ENCODE results near the gene SUFU. TPM values are rescaled to one million over a fixed set of nuclear protein-coding genes. Genes with fewer than 3 reads are reported as not detected.
A peak's percentile ranks its signal among the peaks of the same experiment; 100 is the strongest.

SUFU gene
- total and polyA plus RNA-seq, 2 of the 13 experiments (the other 11 are each of a cell fraction or from before 2014, with no cell fraction given), result 2.9 to 5.5 TPM

GRCh38 chr10:102460836-102461186 is 43.0 kb upstream of the SUFU start:
- Histone ChIP-seq H3K27me3 (ENCODE audit: control insufficient read depth in 1 of 2, insufficient read depth in 2 of 2, low read length in 2 of 2) (no peaks in the 10 kb centered on the region), H3K36me3 (replicated peaks in 1 of 2; ENCODE audit: control insufficient read depth in 1 of 2, insufficient read depth in 2 of 2, low read length in 2 of 2) (no peaks in the 10 kb centered on the region), H3K4me3 (replicated peaks in 1 of 3; ENCODE audit: insufficient read depth in 1 of 3, low read depth in 2 of 3, low read length in 3 of 3) (peak overlapping the region; percentile 25 to 74 (median 43)), H2AFZ (ENCODE audit: low read length) (peak overlapping the region; percentile 85), H3K4me1 (ENCODE audit: insufficient read depth, low read length) (peaks cover 58% of the 10 kb centered on the region), H3K9me3 (ENCODE audit: low read length) (no peaks in the 10 kb centered on the region), H3K4me2 (ENCODE audit: low read depth, low read length) (peak overlapping the region; percentile 96), H4K20me1 (ENCODE audit: insufficient read depth, low read length) (no peaks in the 10 kb centered on the region), H3K79me2 (ENCODE audit: insufficient read depth, low read length) (no peaks in the 10 kb centered on the region), H3K9ac (ENCODE audit: insufficient read depth, low read depth, low read length) (peak overlapping the region; percentile 41; the same call in 1 of the 2 replicates), H3K27ac (ENCODE audit: extremely low read length, insufficient read depth, low read length) (no peak overlapping the region)
- 0 out of 2 replicates have a peak, but pooled peaks have one; percentile 18 for TF ChIP-seq ZNF772 (CRISPR knock-in tag; IDR thresholded peaks at IDR 0.05)
- TF ChIP-seq, protein P1, sequence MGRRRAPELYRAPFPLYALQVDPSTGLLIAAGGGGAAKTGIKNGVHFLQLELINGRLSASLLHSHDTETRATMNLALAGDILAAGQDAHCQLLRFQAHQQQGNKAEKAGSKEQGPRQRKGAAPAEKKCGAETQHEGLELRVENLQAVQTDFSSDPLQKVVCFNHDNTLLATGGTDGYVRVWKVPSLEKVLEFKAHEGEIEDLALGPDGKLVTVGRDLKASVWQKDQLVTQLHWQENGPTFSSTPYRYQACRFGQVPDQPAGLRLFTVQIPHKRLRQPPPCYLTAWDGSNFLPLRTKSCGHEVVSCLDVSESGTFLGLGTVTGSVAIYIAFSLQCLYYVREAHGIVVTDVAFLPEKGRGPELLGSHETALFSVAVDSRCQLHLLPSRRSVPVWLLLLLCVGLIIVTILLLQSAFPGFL (CRISPR knock-in tag; IDR thresholded peaks at IDR 0.05), result no peak
- 0 out of 2 replicates have a peak, but pooled peaks have one; percentile 17 for TF ChIP-seq PHF21A (CRISPR knock-in tag; IDR thresholded peaks at IDR 0.05)
- TF ChIP-seq, protein P2, sequence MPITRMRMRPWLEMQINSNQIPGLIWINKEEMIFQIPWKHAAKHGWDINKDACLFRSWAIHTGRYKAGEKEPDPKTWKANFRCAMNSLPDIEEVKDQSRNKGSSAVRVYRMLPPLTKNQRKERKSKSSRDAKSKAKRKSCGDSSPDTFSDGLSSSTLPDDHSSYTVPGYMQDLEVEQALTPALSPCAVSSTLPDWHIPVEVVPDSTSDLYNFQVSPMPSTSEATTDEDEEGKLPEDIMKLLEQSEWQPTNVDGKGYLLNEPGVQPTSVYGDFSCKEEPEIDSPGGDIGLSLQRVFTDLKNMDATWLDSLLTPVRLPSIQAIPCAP (CRISPR knock-in tag; IDR thresholded peaks at IDR 0.05; ENCODE audit: low read depth), result no peak
- TF ChIP-seq ZNF569 (CRISPR knock-in tag; IDR thresholded peaks at IDR 0.05; ENCODE audit: borderline replicate concordance), result no peak
- TF ChIP-seq ZNF709 (CRISPR knock-in tag; IDR thresholded peaks at IDR 0.05), result no peak
- TF ChIP-seq ZNF570 (CRISPR knock-in tag; IDR thresholded peaks at IDR 0.05; ENCODE audit: borderline replicate concordance), result no peak
- TF ChIP-seq ZFX (CRISPR knock-in tag; IDR thresholded peaks at IDR 0.05; ENCODE audit: low read depth), result peak; percentile 15
- TF ChIP-seq ZNF761 (CRISPR knock-in tag; conservative IDR thresholded peaks at IDR 0.05), result 0 out of 2 replicates have a peak, but pooled peaks have one; percentile 17
- no peak for TF ChIP-seq SMAD9 (CRISPR knock-in tag; IDR thresholded peaks at IDR 0.05)
- TF ChIP-seq ZNF383 (CRISPR knock-in tag; IDR thresholded peaks at IDR 0.05; ENCODE audit: borderline replicate concordance), result 0 out of 2 replicates have a peak, but pooled peaks have one; percentile 9
- TF ChIP-seq ATF5 (CRISPR knock-in tag; IDR thresholded peaks at IDR 0.05; ENCODE audit: low read depth), result no peak
- no peak for TF ChIP-seq THAP11 (CRISPR knock-in tag; IDR thresholded peaks at IDR 0.05)
- TF ChIP-seq ZNF414 (CRISPR knock-in tag; IDR thresholded peaks at IDR 0.05), result no peak
- no peak for TF ChIP-seq REL (CRISPR knock-in tag; conservative IDR thresholded peaks at IDR 0.05)
- TF ChIP-seq POLR2AphosphoS5 (IDR thresholded peaks at IDR 0.05; ENCODE audit: low read depth, low read length), result no peak
- TF ChIP-seq ZSCAN31 (CRISPR knock-in tag; IDR thresholded peaks at IDR 0.05; ENCODE audit: low read depth), result peak; percentile 13; the same call in 1 of the 2 replicates
- POLR2A ChIA-PET, result interaction anchor here (1.2 to 4.6 kb wide), 5 partner anchors 9 to 42 kb away, joined by 3 to 73 read pairs (median 29); partner anchors contain the start of genes ACTR1A, C10orf95, CUEDC2 and FBXL15
- no TSS peak for BruUV-seq (replicated peaks)
- CTCF ChIA-PET (ENCODE audit: low intra/inter-chr PET ratio, low total read pairs), result no interaction called here
- no peak for DNase-seq (ENCODE audit: low spot score)
- FAIRE-seq, result no peak
- ATAC-seq, result peak; percentile 4; the same call in 1 of the 3 replicates
- 43% methylated on average over 8 of the region's 8 CpGs for WGBS (ENCODE audit: low lambda C conversion rate)
- intact Hi-C loops (cut with micrococcal nuclease; ENCODE audit: unreplicated experiment) (loop anchor here (2.0 kb wide), 1 partner anchor 68 kb away; no protein-coding TSS in a partner anchor), in situ Hi-C loops (cut with HindIII; ENCODE audit: extremely low pct_ligation_motif_present, low pct_unique_long_range_greater_than_20kb) (loop anchor here (5.0 kb wide), 1 partner anchor 39 kb away; the partner anchor contains the start of gene FBXL15)

Data from HepG2 (cell line).